H1 (cell line): Measurements from ENCODE around the gene MAP7D1. TPM values are rescaled to one million over a fixed set of nuclear protein-coding genes. Genes with fewer than 3 reads are reported as not detected.

Experiments
- CTCF ChIA-PET: fragments of 300-600 bp; sonication (Branson Sonifier 250); formaldehyde crosslinking; loops from one replicate; lab custom pipeline; 2021; ENCODE audit not compliant: partially characterized antibody; lab: Charles Lee
- POLR2A ChIA-PET: fragments of 300-600 bp; sonication (Branson Sonifier 250); formaldehyde crosslinking; loops from one replicate; lab custom pipeline; 2021; ENCODE audit warnings: inconsistent platforms; ENCODE audit not compliant: partially characterized antibody; lab: Charles Lee
- DNase-seq, 2 experiments: peaks; one replicate each; pipeline versions ENCODE4 v3.0.0 to v3.0.0-alpha.2; 2010 to 2022; ENCODE audit warnings: low spot score in 2 of 2, low read depth in 1 of 2, mixed read lengths in 1 of 2
- FAIRE-seq: peaks from 2 replicates; lab custom pipeline; 2011; peaks lifted over from hg19 to GRCh38; lab: Jason Lieb, UNC
- H2AFZ ChIP-seq: 2 replicates; pipeline ENCODE4 v1.8.1; 2012; ENCODE audit warnings: low read length, inconsistent platforms
- H2AK5ac ChIP-seq: 2 replicates; pipeline ENCODE4 v1.6.1; 2013; ENCODE audit warnings: low read depth, low read length
- H2BK120ac ChIP-seq: replicated peaks from 2 replicates; pipeline ENCODE3; 2013; ENCODE audit warnings: low read depth, low read length, inconsistent platforms
- H2BK12ac ChIP-seq: 2 replicates; pipeline ENCODE4 v1.6.1; 2013; ENCODE audit warnings: low read depth, low read length
- H2BK15ac ChIP-seq: 2 replicates; pipeline ENCODE4 v1.6.1; 2013; ENCODE audit warnings: low read length
- H2BK20ac ChIP-seq: 2 replicates; pipeline ENCODE4 v1.6.1; 2013; ENCODE audit warnings: low read length
- H2BK5ac ChIP-seq: 2 replicates; pipeline ENCODE4 v1.6.1; 2013; ENCODE audit warnings: low read depth, low read length
- H3K14ac ChIP-seq: 2 replicates; pipeline ENCODE4 v1.6.1; 2013; ENCODE audit warnings: inconsistent platforms; ENCODE audit not compliant: insufficient read length
- H3K18ac ChIP-seq: 2 replicates; pipeline ENCODE4 v1.6.1; 2013; ENCODE audit warnings: low read length; ENCODE audit errors: extremely low read depth
- H3K23ac ChIP-seq: 2 replicates; pipeline ENCODE4 v1.6.1; 2013; ENCODE audit warnings: inconsistent platforms; ENCODE audit not compliant: insufficient read length
- H3K23me2 ChIP-seq: 2 replicates; pipeline ENCODE4 v1.6.1; 2013; ENCODE audit warnings: low read depth, low read length
- H3K27ac ChIP-seq: 2 replicates; pipeline ENCODE4 v1.6.1; 2011; ENCODE audit warnings: low read depth, low read length, inconsistent platforms
- H3K27me3 ChIP-seq, 4 experiments: replicated peaks in 1 of 4; 1 replicate in 1 of 4; 2 replicates in 3 of 4; pipeline versions ENCODE4 v1.6.1 to v1.8.1; 2011 to 2013; ENCODE audit warnings: low read length in 3 of 4, mild to moderate bottlenecking in 3 of 4, inconsistent platforms in 2 of 4, mixed read lengths in 2 of 4, moderate library complexity in 1 of 4; ENCODE audit not compliant: control insufficient read depth in 3 of 4, insufficient read depth in 3 of 4; ENCODE audit errors: extremely low read depth in 1 of 4
- H3K36me3 ChIP-seq, 4 experiments: 2 replicates each; pipeline versions ENCODE4 v1.6.1 to v1.8.1; 2011 to 2013; ENCODE audit warnings: mild to moderate bottlenecking in 4 of 4, low read length in 3 of 4, moderate library complexity in 2 of 4, control low read depth in 1 of 4, inconsistent platforms in 1 of 4; ENCODE audit not compliant: insufficient read depth in 4 of 4, control insufficient read depth in 2 of 4
- H3K4ac ChIP-seq: replicated peaks from 2 replicates; pipeline ENCODE3; 2013; ENCODE audit warnings: low read length, low read depth, mixed read lengths, inconsistent platforms; ENCODE audit not compliant: insufficient read length
- H3K4me1 ChIP-seq, 4 experiments: replicated peaks in 1 of 4; 1 replicate in 1 of 4; 2 replicates in 3 of 4; pipeline versions ENCODE4 v1.6.1 to v1.8.1; 2011 to 2013; ENCODE audit warnings: low read length in 3 of 4, inconsistent platforms in 2 of 4, mixed read lengths in 1 of 4; ENCODE audit not compliant: insufficient read depth in 4 of 4, control insufficient read depth in 3 of 4
- H3K4me2 ChIP-seq, 2 experiments: 2 replicates each; pipeline versions ENCODE4 v1.6.1 to v1.8.1; 2011 to 2013; ENCODE audit warnings: low read depth in 2 of 2, low read length in 2 of 2, control low read depth in 1 of 2, inconsistent platforms in 1 of 2, mild to moderate bottlenecking in 1 of 2; ENCODE audit not compliant: insufficient read depth in 1 of 2
- H3K4me3 ChIP-seq, 4 experiments: fragments of 200-600, 300-600 bp in 1 of 4; sonication (generic), shearing (Covaris generic), sonication (Bioruptor Twin) in 1 of 4; 2 replicates each; pipeline versions ENCODE4 v1.5.1 to v1.8.1; 2011 to 2016; ENCODE audit warnings: low read length in 4 of 4, low read depth in 3 of 4, control low read depth in 2 of 4, inconsistent platforms in 2 of 4, mild to moderate bottlenecking in 2 of 4, mixed read lengths in 1 of 4, moderate library complexity in 1 of 4; ENCODE audit not compliant: insufficient read depth in 2 of 4; ENCODE audit errors: extremely low read depth in 1 of 4
- H3K56ac ChIP-seq: replicated peaks from 2 replicates; pipeline ENCODE3; 2013; ENCODE audit warnings: low read depth, mild to moderate bottlenecking, mixed read lengths, low read length, inconsistent platforms; ENCODE audit not compliant: insufficient read length
- H3K79me1 ChIP-seq: 2 replicates; pipeline ENCODE4 v1.6.1; 2013; ENCODE audit warnings: low read depth, low read length, control low read depth
- H3K79me2 ChIP-seq, 2 experiments: 2 replicates each; pipeline versions ENCODE4 v1.6.1 to v1.8.1; 2012 to 2013; ENCODE audit warnings: low read length in 2 of 2, mild to moderate bottlenecking in 2 of 2, inconsistent platforms in 1 of 2; ENCODE audit not compliant: insufficient read depth in 2 of 2, control insufficient read depth in 1 of 2
- H3K9ac ChIP-seq, 4 experiments: replicated peaks in 1 of 4; 1 replicate in 1 of 4; 2 replicates in 3 of 4; pipeline versions ENCODE4 v1.6.1 to v1.8.1; 2011 to 2013; ENCODE audit warnings: low read depth in 3 of 4, low read length in 3 of 4, control low read depth in 2 of 4, mild to moderate bottlenecking in 2 of 4, moderate library complexity in 2 of 4, inconsistent platforms in 1 of 4; ENCODE audit errors: extremely low read depth in 1 of 4
- H3K9me3 ChIP-seq, 2 experiments: 2 replicates each; pipeline versions ENCODE4 v1.6.1 to v1.8.1; 2012 to 2013; ENCODE audit warnings: mild to moderate bottlenecking in 2 of 2, moderate library complexity in 2 of 2, control low read depth in 1 of 2, inconsistent platforms in 1 of 2, low read depth in 1 of 2, low read length in 1 of 2, mixed read lengths in 1 of 2; ENCODE audit not compliant: insufficient read depth in 2 of 2
- H4K20me1 ChIP-seq, 2 experiments: replicated peaks in 1 of 2; 2 replicates each; pipeline versions ENCODE3 to v1.8.1; 2011 to 2013; ENCODE audit warnings: inconsistent platforms in 2 of 2, low read length in 2 of 2, mild to moderate bottlenecking in 1 of 2; ENCODE audit not compliant: insufficient read depth in 2 of 2, control insufficient read depth in 1 of 2
- H4K5ac ChIP-seq: 2 replicates; pipeline ENCODE4 v1.6.1; 2013; ENCODE audit warnings: low read length, low read depth, mixed read lengths, inconsistent platforms; ENCODE audit not compliant: insufficient read length
- H4K8ac ChIP-seq: 2 replicates; pipeline ENCODE4 v1.8.0; 2013; ENCODE audit warnings: mild to moderate bottlenecking, moderate library complexity, low read length, inconsistent platforms; ENCODE audit not compliant: insufficient read depth; ENCODE audit errors: extremely low read depth
- H4K91ac ChIP-seq: replicated peaks from 2 replicates; pipeline ENCODE3; 2013; ENCODE audit warnings: low read length, mixed read lengths, inconsistent platforms; ENCODE audit not compliant: insufficient read length
- ATF3 ChIP-seq: IDR thresholded peaks from 2 replicates; pipeline ENCODE4 v1.6.1; 2011; ENCODE audit warnings: low read depth, mild to moderate bottlenecking, low read length; ENCODE audit not compliant: insufficient read depth
- BCL11A ChIP-seq, 2 experiments: IDR thresholded peaks; one replicate each; pipeline ENCODE4 v1.6.1; 2011; ENCODE audit warnings: low read depth in 2 of 2, low read length in 2 of 2, mild to moderate bottlenecking in 2 of 2
- CBX8 ChIP-seq: fragments of 300-800, 300-1000 bp; sonication (generic); IDR thresholded peaks from 2 replicates; pipeline ENCODE4 v1.7.1; 2016; ENCODE audit warnings: low read depth, low read length, borderline replicate concordance
- HDAC2 ChIP-seq, 2 experiments: fragments of 300-600 bp in 1 of 2; sonication (generic) in 1 of 2; IDR thresholded peaks; 2 replicates each; pipeline ENCODE4 v1.6.1; 2011 to 2012; ENCODE audit warnings: low read depth in 2 of 2, low read length in 2 of 2, mild to moderate bottlenecking in 2 of 2, moderate library complexity in 2 of 2, borderline replicate concordance in 1 of 2, inconsistent platforms in 1 of 2
- KDM4A ChIP-seq: IDR thresholded peaks from one replicate; pipeline ENCODE4 v1.7.1; 2012; ENCODE audit warnings: low read depth, mild to moderate bottlenecking, moderate library complexity, low read length, inconsistent platforms; ENCODE audit not compliant: severe bottlenecking
- MAX ChIP-seq: IDR thresholded peaks from 2 replicates; pipeline ENCODE4 v1.6.1; 2012; ENCODE audit warnings: inconsistent platforms
- NRF1 ChIP-seq: IDR thresholded peaks from 2 replicates; pipeline ENCODE4 v1.6.1; 2011; ENCODE audit warnings: mild to moderate bottlenecking, low read depth, low read length, improper control_type of control experiment
- POU5F1 ChIP-seq: IDR thresholded peaks from 2 replicates; pipeline ENCODE4 v1.6.1; 2011; ENCODE audit warnings: low read depth, mild to moderate bottlenecking, low read length, moderate library complexity
- RFX5 ChIP-seq: IDR thresholded peaks from 2 replicates; pipeline ENCODE4 v1.6.1; 2011; ENCODE audit warnings: low read depth, low read length, improper control_type of control experiment, borderline replicate concordance
- RXRA ChIP-seq: IDR thresholded peaks from 2 replicates; pipeline ENCODE4 v1.6.1; 2011; ENCODE audit warnings: low read depth, mild to moderate bottlenecking, low read length, moderate library complexity; ENCODE audit not compliant: insufficient read depth
- SIRT6 ChIP-seq: IDR thresholded peaks from one replicate; pipeline ENCODE4 v1.7.1; 2012; ENCODE audit warnings: low read length, inconsistent platforms
- SIX5 ChIP-seq: IDR thresholded peaks from 2 replicates; pipeline ENCODE4 v1.6.1; 2011; ENCODE audit warnings: mild to moderate bottlenecking, low read depth, low read length
- TAF7 ChIP-seq: optimal IDR thresholded peaks from 2 replicates; pipeline ENCODE3; 2011; ENCODE audit warnings: low read depth, mild to moderate bottlenecking, inconsistent platforms, low read length, moderate library complexity, borderline replicate concordance
- WGBS, 2 experiments: shearing (Covaris generic) in 1 of 2; methylation state at CpG; one replicate each; pipeline versions ENCODE4 v1.1.6 to v1.1.7; 2013 to 2015; ENCODE audit warnings: low lambda C conversion rate in 2 of 2, mixed read lengths in 2 of 2, inconsistent platforms in 1 of 2, low coverage in 1 of 2, missing lambda C conversion rate in 1 of 2; ENCODE audit not compliant: insufficient replicate concordance in 2 of 2, insufficient coverage in 1 of 2, insufficient read length in 1 of 2; ENCODE audit errors: extremely low coverage in 1 of 2, missing lambda C conversion rate in 1 of 2; 5-methylcytosine and 5-hydroxymethylcytosine counted together
- polyA plus RNA-seq, 7 experiments: library from polyadenylated mRNA; depleted of rRNA in 3 of 7; stranded (reverse) in 5 of 7; unstranded in 2 of 7; fragments of >200 nt in 5 of 7; fragments of 200-250 nt in 2 of 7; gene quantifications; 1 replicate in 5 of 7; 2 replicates in 1 of 7; 4 replicates in 1 of 7; pipeline versions ENCODE4 v1.2.1 to v1.2.3, GENCODE V29; 2011 to 2013; ENCODE audit warnings: missing spikeins in 2 of 7, mixed read lengths in 2 of 7
- total RNA-seq: library from RNA; stranded (reverse); fragmentation: NEBNext Ultra II Directional; extraction: Animal tissue kit (Norgen Biotek cat#: 25700); gene quantifications from 2 replicates; pipeline ENCODE4 v1.2.1, GENCODE V29; 2021

Gene MAP7D1
- total and polyA plus RNA-seq, 2 of the 8 experiments (the other 6 are each of a cell fraction or from before 2014, with no cell fraction given) = 18.2 to 52.4 TPM

GRCh38 chr1:36135330-36135667 lies 20.7 kb upstream of the MAP7D1 start:
- Histone ChIP-seq H3K56ac (no peak overlapping the region), H3K27ac (no peak overlapping the region), H2BK12ac (no peak overlapping the region), H3K4me1 (peaks cover 0 to 2% (median 0%) of the 10 kb centered on the region in 4 experiments; a peak in 2 of 7 replicates), H4K91ac (no peak overlapping the region), H2BK5ac (no peak overlapping the region), H3K79me1 (no peaks in the 10 kb centered on the region), H2AFZ (no peak overlapping the region), H3K23ac (no peak overlapping the region), H2BK15ac (no peak overlapping the region), H4K8ac (no peak overlapping the region), H3K9me3 (no peaks in the 10 kb centered on the region), H3K18ac (no peak overlapping the region), H3K4me3 (no peak overlapping the region), H4K20me1 (peaks cover 0 to 2% of the 10 kb centered on the region in 2 experiments), H3K27me3 (no peaks in the 10 kb centered on the region), H3K4me2 (no peak overlapping the region), H2BK120ac (no peak overlapping the region), H3K14ac (no peak overlapping the region), H3K4ac (no peak overlapping the region), H2AK5ac (no peak overlapping the region), H3K23me2 (no peaks in the 10 kb centered on the region), H3K79me2 (no peaks in the 10 kb centered on the region), H2BK20ac (no peak overlapping the region), H4K5ac (no peak overlapping the region), H3K36me3 (peaks cover 0 to 3% (median 0%) of the 10 kb centered on the region in 4 experiments; a peak in 4 of 8 replicates), H3K9ac (no peak overlapping the region)
- ChIA-PET CTCF (interaction anchor here (0.7 to 20.9 kb wide), 30 partner anchors 8 to 246 kb away, joined by 3 to 738 read pairs (median 4); partner anchors contain the start of genes ADPRS, MAP7D1, THRAP3 and TRAPPC3), POLR2A (interaction anchor here (0.6 to 9.3 kb wide), 5 partner anchors 9 to 78 kb away, joined by 3 to 61 read pairs (median 6); partner anchors contain the start of gene TRAPPC3)
- DNase-seq (no peak), FAIRE-seq (no peak)
- WGBS, 2 experiments = 81% methylated on average over 3 of the region's 6 CpGs; no CpG with 5 or more reads in 1 of the 2 experiments
- TF ChIP-seq BCL11A (IDR thresholded peaks at IDR 0.05; ENCODE audit: low read depth in 2 of 2, low read length in 2 of 2) = no peak
- TF ChIP-seq NRF1 = no peak
- no peak for TF ChIP-seq SIX5
- no peak for TF ChIP-seq TAF7
- no peak for TF ChIP-seq POU5F1
- no peak for TF ChIP-seq RXRA
- TF ChIP-seq MAX = no peak
- no peak for TF ChIP-seq KDM4A
- TF ChIP-seq HDAC2 (IDR thresholded peaks at IDR 0.05; ENCODE audit: borderline replicate concordance in 1 of 2, low read depth in 2 of 2, low read length in 2 of 2) = no peak
- TF ChIP-seq ATF3 = no peak
- no peak for TF ChIP-seq SIRT6
- TF ChIP-seq RFX5 = no peak
- TF ChIP-seq CBX8 = no peak
